Progenitor cell of endocrine pancreas (in vitro differentiated cells): ENCODE data around the gene DCPS. TPM values are rescaled to one million over a fixed set of nuclear protein-coding genes. Genes with fewer than 3 reads are reported as not detected.
"Not testable (repeated sequence)": the region's sequence is repeated elsewhere in the genome, so short reads cannot be mapped to it uniquely, and the experiment has no call there.

Experiments used
- DNase-seq: peaks from one replicate; pipeline ENCODE4 v3.0.0; 2021; ENCODE audit warnings: low spot score; ENCODE audit not compliant: unreplicated experiment
- H3K27ac Mint-ChIP-seq: 2 replicates; pipeline ENCODE4 v1.8.0; 2021; ENCODE audit warnings: mild to moderate bottlenecking, moderate library complexity, mixed read lengths
- H3K27me3 Mint-ChIP-seq: 2 replicates; pipeline ENCODE4 v1.8.0; 2021; ENCODE audit warnings: mixed read lengths
- H3K36me3 Mint-ChIP-seq: 2 replicates; pipeline ENCODE4 v1.8.0; 2022; ENCODE audit warnings: mixed read lengths; ENCODE audit not compliant: insufficient read depth
- H3K4me1 Mint-ChIP-seq: 2 replicates; pipeline ENCODE4 v1.8.0; 2021; ENCODE audit warnings: low read depth, mixed read lengths
- H3K4me3 Mint-ChIP-seq: 2 replicates; pipeline ENCODE4 v1.8.0; 2021; ENCODE audit warnings: low read depth, mild to moderate bottlenecking, moderate library complexity, mixed read lengths
- H3K9me3 Mint-ChIP-seq: 2 replicates; pipeline ENCODE4 v1.8.0; 2021; ENCODE audit warnings: low read depth, mixed read lengths
- CTCF ChIP-seq: fragments of 200-600 bp; sonication (generic); IDR thresholded peaks from one replicate; pipeline ENCODE4 v1.5.0; 2021; ENCODE audit warnings: antibody characterized with exemption, mild to moderate bottlenecking; ENCODE audit not compliant: unreplicated experiment
- total RNA-seq: library from RNA; stranded (reverse); gene quantifications from 2 replicates; pipeline ENCODE4 v1.2.1, GENCODE V29; 2021

Gene DCPS
- total RNA-seq, 1 donor from 2014 or later: 17.9 TPM

- H3K27me3 Mint-ChIP-seq: no peaks in the 10 kb centered on the region
- DNase-seq: no peak
- H3K4me1 Mint-ChIP-seq: peaks cover 14% of the 10 kb centered on the region
- H3K36me3 Mint-ChIP-seq: peaks cover 6% of the 10 kb centered on the region
- H3K9me3 Mint-ChIP-seq: no peaks in the 10 kb centered on the region
- H3K27ac Mint-ChIP-seq: peak overlapping the region; percentile 73
- H3K4me3 Mint-ChIP-seq: no peak overlapping the region
- no peak for TF ChIP-seq CTCF
These were observed 42.1 kb downstream of the DCPS start for GRCh38 chr11:126345759-126346585.

- Mint-ChIP-seq H3K36me3 (peaks cover 3% of the 10 kb centered on the region), H3K4me3 (no peak overlapping the region), H3K4me1 (peaks cover 14% of the 10 kb centered on the region), H3K27me3 (no peaks in the 10 kb centered on the region), H3K27ac (peak overlapping the region; percentile 45), H3K9me3 (no peaks in the 10 kb centered on the region)
- DNase-seq: no peak
- no peak for TF ChIP-seq CTCF
These were observed 42.7 kb downstream of the DCPS start for GRCh38 chr11:126346586-126346940.

GRCh38 chr11:126346946-126347345 lies 43.1 kb downstream of the DCPS start:
- H3K4me3 Mint-ChIP-seq, H3K36me3 Mint-ChIP-seq, H3K27me3 Mint-ChIP-seq, DNase-seq, H3K27ac Mint-ChIP-seq, H3K9me3 Mint-ChIP-seq: not testable (repeated sequence)
- peaks cover 14% of the 10 kb centered on the region for H3K4me1 Mint-ChIP-seq

- H3K27me3 Mint-ChIP-seq: no peaks in the 10 kb centered on the region
These were observed 44.1 kb downstream of the DCPS start for GRCh38 chr11:126347751-126348668.

GRCh38 chr11:126348806-126349582 lies 45.1 kb downstream of the DCPS start:
- no peak overlapping the region for H3K4me3 Mint-ChIP-seq
- peaks cover 27% of the 10 kb centered on the region for H3K4me1 Mint-ChIP-seq
- H3K27ac Mint-ChIP-seq: peak overlapping the region; percentile 71
- peaks cover 2% of the 10 kb centered on the region for H3K36me3 Mint-ChIP-seq
- H3K27me3 Mint-ChIP-seq: no peaks in the 10 kb centered on the region
- no peak for TF ChIP-seq CTCF
- no peaks in the 10 kb centered on the region for H3K9me3 Mint-ChIP-seq
- DNase-seq: no peak

More at GRCh38 chr11:126347751-126348668, 44.1 kb downstream of the DCPS start:
- Mint-ChIP-seq H3K9me3 (no peaks in the 10 kb centered on the region), H3K36me3 (peaks cover 2% of the 10 kb centered on the region), H3K27ac (peak overlapping the region; percentile 71), H3K4me3 (no peak overlapping the region), H3K4me1 (peaks cover 19% of the 10 kb centered on the region)
- DNase-seq: no peak
- no peak for TF ChIP-seq CTCF
